ENCODE measurements around the gene CEMIP2. TPM values are rescaled to one million over a fixed set of nuclear protein-coding genes. Genes with fewer than 3 reads are reported as not detected.

Gene CEMIP2
- polyA plus RNA-seq, 3 donors, result 11.6 to 58.7 (median 21.4) TPM

DNA sequence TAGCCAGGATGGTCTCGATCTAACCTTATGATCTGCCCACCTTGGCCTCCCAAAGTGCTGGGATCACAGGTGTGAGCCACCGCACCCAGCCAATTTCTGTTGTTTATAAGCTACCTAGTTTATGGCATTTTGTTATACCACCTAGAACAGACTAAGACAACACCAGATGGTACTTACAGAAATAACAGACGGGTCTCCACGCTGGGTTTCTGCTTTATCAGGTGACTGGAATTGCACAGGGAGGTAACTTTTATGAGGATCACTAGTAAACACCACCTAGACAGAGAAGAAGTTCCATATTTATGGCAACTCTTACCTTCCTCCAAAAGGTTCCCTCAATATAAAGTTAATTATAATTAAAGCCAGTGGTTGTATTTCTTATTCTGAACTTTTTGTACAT, 74.0 kb downstream of the CEMIP2 start:
- Mint-ChIP-seq H3K27me3 (ENCODE audit: low read depth in 3 of 3) (no peaks in the 10 kb centered on the region), H3K27ac (no peak overlapping the region), H3K4me1 (peaks cover 36% of the 10 kb centered on the region), H3K36me3 (peaks cover 72% of the 10 kb centered on the region in 2 donors), H3K4me3 (no peak overlapping the region), H3K9me3 (no peaks in the 10 kb centered on the region)
- Histone ChIP-seq H3K27me3 (ENCODE audit: control insufficient read depth in 2 of 2, insufficient read depth in 2 of 2, low read length in 2 of 2) (no peaks in the 10 kb centered on the region), H3K4me3 (replicated peaks in 1 of 3; ENCODE audit: low read depth in 2 of 3, low read length in 3 of 3) (no peak overlapping the region), H3K9ac (ENCODE audit: insufficient read depth, low read length, poor library complexity, severe bottlenecking) (no peak overlapping the region), H3K9me3 (replicated peaks in 1 of 2; ENCODE audit: control insufficient read depth in 1 of 2, insufficient read depth in 1 of 2, low read length in 2 of 2) (no peaks in the 10 kb centered on the region), H2AFZ (ENCODE audit: insufficient read depth, low read depth, low read length, poor library complexity, severe bottlenecking) (no peak overlapping the region), H3K27ac (ENCODE audit: low read depth in 1 of 2, low read length in 2 of 2) (no peak overlapping the region), H3K36me3 (replicated peaks in 1 of 2; ENCODE audit: control insufficient read depth in 1 of 2, insufficient read depth in 2 of 2, low read length in 2 of 2) (peaks cover 30 to 63% of the 10 kb centered on the region in 2 donors), H3K79me2 (ENCODE audit: insufficient read depth, low read length) (no peaks in the 10 kb centered on the region), H3K4me2 (replicated peaks; ENCODE audit: extremely low read depth, low read length, poor library complexity, severe bottlenecking) (no peak overlapping the region), H3K4me1 (ENCODE audit: control insufficient read depth in 1 of 2, insufficient read depth in 2 of 2, low read length in 2 of 2) (peaks cover 35 to 37% of the 10 kb centered on the region in 2 donors), H4K20me1 (ENCODE audit: insufficient read depth, low read length) (no peaks in the 10 kb centered on the region)
- no peak for DNase-seq
- TF ChIP-seq, protein P1, sequence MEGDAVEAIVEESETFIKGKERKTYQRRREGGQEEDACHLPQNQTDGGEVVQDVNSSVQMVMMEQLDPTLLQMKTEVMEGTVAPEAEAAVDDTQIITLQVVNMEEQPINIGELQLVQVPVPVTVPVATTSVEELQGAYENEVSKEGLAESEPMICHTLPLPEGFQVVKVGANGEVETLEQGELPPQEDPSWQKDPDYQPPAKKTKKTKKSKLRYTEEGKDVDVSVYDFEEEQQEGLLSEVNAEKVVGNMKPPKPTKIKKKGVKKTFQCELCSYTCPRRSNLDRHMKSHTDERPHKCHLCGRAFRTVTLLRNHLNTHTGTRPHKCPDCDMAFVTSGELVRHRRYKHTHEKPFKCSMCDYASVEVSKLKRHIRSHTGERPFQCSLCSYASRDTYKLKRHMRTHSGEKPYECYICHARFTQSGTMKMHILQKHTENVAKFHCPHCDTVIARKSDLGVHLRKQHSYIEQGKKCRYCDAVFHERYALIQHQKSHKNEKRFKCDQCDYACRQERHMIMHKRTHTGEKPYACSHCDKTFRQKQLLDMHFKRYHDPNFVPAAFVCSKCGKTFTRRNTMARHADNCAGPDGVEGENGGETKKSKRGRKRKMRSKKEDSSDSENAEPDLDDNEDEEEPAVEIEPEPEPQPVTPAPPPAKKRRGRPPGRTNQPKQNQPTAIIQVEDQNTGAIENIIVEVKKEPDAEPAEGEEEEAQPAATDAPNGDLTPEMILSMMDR (IDR thresholded peaks at IDR 0.05), result no peak
- WGBS (ENCODE audit: insufficient coverage), result 100% methylated on average over 2 of the region's 4 CpGs
- intact Hi-C loops (cut with micrococcal nuclease), result no loop called here

DNA sequence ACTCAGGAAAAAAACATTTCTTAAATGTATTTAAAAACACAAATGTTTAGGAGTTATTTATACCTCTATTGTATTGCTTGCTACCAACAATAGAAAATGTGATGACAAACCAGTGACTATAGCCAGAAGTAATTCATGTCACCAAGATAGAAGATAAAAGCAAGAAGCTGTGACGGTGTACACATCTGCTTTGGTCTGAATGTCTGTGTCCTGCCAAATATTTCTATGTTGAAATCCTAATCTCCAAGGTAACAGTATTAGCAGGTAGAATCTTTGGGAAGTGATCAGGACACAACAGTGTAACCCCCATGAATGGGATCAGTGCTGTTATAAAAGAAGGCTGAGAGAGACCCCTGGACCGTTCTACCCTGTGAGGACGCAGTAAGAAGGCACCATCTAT, 74.7 kb downstream of the CEMIP2 start:
- TF ChIP-seq, protein P1 (IDR thresholded peaks at IDR 0.05), result no peak
- H2AFZ ChIP-seq (ENCODE audit: insufficient read depth, low read depth, low read length, poor library complexity, severe bottlenecking), result no peak overlapping the region
- H3K4me1 ChIP-seq (ENCODE audit: control insufficient read depth in 1 of 2, insufficient read depth in 2 of 2, low read length in 2 of 2), result peaks cover 35 to 37% of the 10 kb centered on the region in 2 donors
- H3K4me3 ChIP-seq (replicated peaks in 1 of 3; ENCODE audit: low read depth in 2 of 3, low read length in 3 of 3), result no peak overlapping the region
- H3K36me3 Mint-ChIP-seq, result peaks cover 71 to 72% of the 10 kb centered on the region in 2 donors
- H3K4me2 ChIP-seq (replicated peaks; ENCODE audit: extremely low read depth, low read length, poor library complexity, severe bottlenecking), result no peak overlapping the region
- H3K4me3 Mint-ChIP-seq, result no peak overlapping the region
- no peak for DNase-seq
- H4K20me1 ChIP-seq (ENCODE audit: insufficient read depth, low read length), result no peaks in the 10 kb centered on the region
- peak overlapping the region in 1 of 2 donors; percentile 42 for H3K27ac ChIP-seq (ENCODE audit: low read depth in 1 of 2, low read length in 2 of 2)
- no peaks in the 10 kb centered on the region for H3K9me3 ChIP-seq (replicated peaks in 1 of 2; ENCODE audit: control insufficient read depth in 1 of 2, insufficient read depth in 1 of 2, low read length in 2 of 2)
- no peaks in the 10 kb centered on the region for H3K27me3 Mint-ChIP-seq (ENCODE audit: low read depth in 3 of 3)
- peak overlapping the region in 2 of 7 donors; percentile 20 to 21 for H3K27ac Mint-ChIP-seq
- H3K79me2 ChIP-seq (ENCODE audit: insufficient read depth, low read length), result no peaks in the 10 kb centered on the region
- H3K27me3 ChIP-seq (ENCODE audit: control insufficient read depth in 2 of 2, insufficient read depth in 2 of 2, low read length in 2 of 2), result no peaks in the 10 kb centered on the region
- no peak overlapping the region for H3K9ac ChIP-seq (ENCODE audit: insufficient read depth, low read length, poor library complexity, severe bottlenecking)
- intact Hi-C loops (cut with micrococcal nuclease), result no loop called here
- peaks cover 29 to 63% of the 10 kb centered on the region in 2 donors for H3K36me3 ChIP-seq (replicated peaks in 1 of 2; ENCODE audit: control insufficient read depth in 1 of 2, insufficient read depth in 2 of 2, low read length in 2 of 2)
- peaks cover 37% of the 10 kb centered on the region for H3K4me1 Mint-ChIP-seq
- no CpG with 5 or more reads among the region's 3 CpGs for WGBS (ENCODE audit: insufficient coverage)
- no peaks in the 10 kb centered on the region for H3K9me3 Mint-ChIP-seq
